ENCODE results near the gene TOMM22.

TOMM22 gene

GRCh38 chr22:38694940-38695339 is 13.2 kb downstream of the TOMM22 start:
- H3K9me3 ChIP-seq (ENCODE audit: insufficient read depth, low read depth, low read length) = no peaks in the 10 kb centered on the region
- TF ChIP-seq CTCF (conservative IDR thresholded peaks at IDR 0.05; ENCODE audit: low read length) (no peak), EZH2phosphoT487 (IDR thresholded peaks at IDR 0.05; ENCODE audit: borderline replicate concordance) (no peak)
- peak overlapping the region; percentile 99 for H3K4me2 ChIP-seq (ENCODE audit: low read depth, low read length, poor library complexity, severe bottlenecking)
- peak overlapping the region; percentile 40 for H3K4me3 ChIP-seq (ENCODE audit: low read length, poor library complexity, severe bottlenecking)
- peaks cover 62% of the 10 kb centered on the region for H3K4me1 ChIP-seq (ENCODE audit: insufficient read depth, low read length, poor library complexity, severe bottlenecking)
- H4K20me1 ChIP-seq (ENCODE audit: insufficient read depth, low read length, poor library complexity, severe bottlenecking) = peaks cover 22% of the 10 kb centered on the region
- peaks cover 79% of the 10 kb centered on the region for H3K79me2 ChIP-seq (ENCODE audit: insufficient read depth, low read length)
- no peaks in the 10 kb centered on the region for H3K36me3 ChIP-seq (ENCODE audit: insufficient read depth, low read length)
- no peak overlapping the region for H2AFZ ChIP-seq (ENCODE audit: low read length)
- no peak overlapping the region for H3K9ac ChIP-seq (ENCODE audit: low read depth, low read length, poor library complexity, severe bottlenecking)
- H3K27me3 ChIP-seq (ENCODE audit: insufficient read depth, low read length, poor library complexity, severe bottlenecking) = no peaks in the 10 kb centered on the region
- H3K9me2 ChIP-seq (replicated peaks; ENCODE audit: low read depth, low read length) = no peaks in the 10 kb centered on the region
- H3F3A ChIP-seq (ENCODE audit: low read depth) = no peaks in the 10 kb centered on the region

- H3K4me2 ChIP-seq (ENCODE audit: low read depth, low read length, poor library complexity, severe bottlenecking) = peak overlapping the region; percentile 99
- H4K20me1 ChIP-seq (ENCODE audit: insufficient read depth, low read length, poor library complexity, severe bottlenecking) = peaks cover 26% of the 10 kb centered on the region
- H3K9me3 ChIP-seq (ENCODE audit: insufficient read depth, low read depth, low read length) = no peaks in the 10 kb centered on the region
- H2AFZ ChIP-seq (ENCODE audit: low read length) = no peak overlapping the region
- peaks cover 81% of the 10 kb centered on the region for H3K79me2 ChIP-seq (ENCODE audit: insufficient read depth, low read length)
- TF ChIP-seq CTCF (conservative IDR thresholded peaks at IDR 0.05; ENCODE audit: low read length) (no peak), EZH2phosphoT487 (IDR thresholded peaks at IDR 0.05; ENCODE audit: borderline replicate concordance) (no peak)
- no peaks in the 10 kb centered on the region for H3K27me3 ChIP-seq (ENCODE audit: insufficient read depth, low read length, poor library complexity, severe bottlenecking)
- peaks cover 70% of the 10 kb centered on the region for H3K4me1 ChIP-seq (ENCODE audit: insufficient read depth, low read length, poor library complexity, severe bottlenecking)
- no peaks in the 10 kb centered on the region for H3F3A ChIP-seq (ENCODE audit: low read depth)
- H3K9ac ChIP-seq (ENCODE audit: low read depth, low read length, poor library complexity, severe bottlenecking) = peak overlapping the region; percentile 97
- no peaks in the 10 kb centered on the region for H3K36me3 ChIP-seq (ENCODE audit: insufficient read depth, low read length)
- H3K4me3 ChIP-seq (ENCODE audit: low read length, poor library complexity, severe bottlenecking) = peak overlapping the region; percentile 94
- H3K9me2 ChIP-seq (replicated peaks; ENCODE audit: low read depth, low read length) = no peaks in the 10 kb centered on the region
Measured at GRCh38 chr22:38696606-38697424, 15.1 kb downstream of the TOMM22 start.

- Histone ChIP-seq H3K9ac (ENCODE audit: low read depth, low read length, poor library complexity, severe bottlenecking) (peak overlapping the region; percentile 97), H3K79me2 (ENCODE audit: insufficient read depth, low read length) (peaks cover 77% of the 10 kb centered on the region), H3K4me1 (ENCODE audit: insufficient read depth, low read length, poor library complexity, severe bottlenecking) (peaks cover 70% of the 10 kb centered on the region), H3K4me3 (ENCODE audit: low read length, poor library complexity, severe bottlenecking) (peak overlapping the region; percentile 94), H4K20me1 (ENCODE audit: insufficient read depth, low read length, poor library complexity, severe bottlenecking) (peaks cover 22% of the 10 kb centered on the region), H3K27me3 (ENCODE audit: insufficient read depth, low read length, poor library complexity, severe bottlenecking) (no peaks in the 10 kb centered on the region), H3K9me3 (ENCODE audit: insufficient read depth, low read depth, low read length) (no peaks in the 10 kb centered on the region), H3K4me2 (ENCODE audit: low read depth, low read length, poor library complexity, severe bottlenecking) (peak overlapping the region; percentile 99), H3K36me3 (ENCODE audit: insufficient read depth, low read length) (no peaks in the 10 kb centered on the region), H3F3A (ENCODE audit: low read depth) (no peaks in the 10 kb centered on the region), H2AFZ (ENCODE audit: low read length) (no peak overlapping the region), H3K9me2 (replicated peaks; ENCODE audit: low read depth, low read length) (no peaks in the 10 kb centered on the region)
- TF ChIP-seq CTCF (conservative IDR thresholded peaks at IDR 0.05; ENCODE audit: low read length) (no peak), EZH2phosphoT487 (IDR thresholded peaks at IDR 0.05; ENCODE audit: borderline replicate concordance) (no peak)
Measured at GRCh38 chr22:38697425-38698089, 15.8 kb downstream of the TOMM22 start.

All from Loucy (cell line).